Measurements from ENCODE around the gene SCTR. TPM values are rescaled to one million over a fixed set of nuclear protein-coding genes. Genes with fewer than 3 reads are reported as not detected.

Gene SCTR
- total RNA-seq, 1 experiment from 2014 or later, result not detected

DNA sequence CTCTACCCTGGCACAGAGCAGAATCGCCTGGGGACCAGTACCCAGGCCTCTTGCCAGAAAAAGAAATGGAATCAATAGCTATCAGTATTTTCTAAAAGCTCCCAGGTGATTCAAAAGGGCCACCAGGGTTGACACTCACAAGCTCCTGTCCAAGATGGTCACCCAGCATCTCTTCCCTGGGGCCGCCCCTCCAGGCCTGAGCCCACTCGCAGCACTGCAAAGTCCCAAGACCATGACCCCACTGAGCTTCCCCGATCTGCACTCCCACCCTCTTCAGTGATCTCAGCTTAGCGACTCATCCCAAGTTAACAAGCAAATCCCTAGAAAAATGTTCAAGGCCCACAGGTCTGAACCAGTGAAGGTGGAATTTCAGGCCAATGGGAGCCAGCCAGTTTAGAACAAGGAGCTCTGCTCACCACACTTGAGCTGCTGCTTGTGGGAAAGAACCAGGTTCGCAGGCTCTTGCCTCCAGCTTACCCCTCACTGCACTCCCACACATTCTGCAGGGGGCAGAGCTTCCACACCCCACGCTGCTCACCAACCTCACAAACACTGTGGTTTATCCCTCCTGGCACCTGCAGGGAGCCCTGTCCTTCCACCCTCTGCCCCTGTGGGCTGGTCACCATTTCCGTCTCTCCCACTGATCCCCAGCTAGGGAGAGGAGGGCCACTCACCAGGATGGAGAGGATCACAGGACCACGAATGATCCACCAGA lies 72.8 kb downstream of the SCTR start:
- intact Hi-C loops (cut with micrococcal nuclease), result no loop called here
- Mint-ChIP-seq H3K4me1 (ENCODE audit: insufficient read depth, unreplicated experiment) (no peaks in the 10 kb centered on the region), H3K36me3 (ENCODE audit: insufficient read depth, unreplicated experiment) (no peaks in the 10 kb centered on the region), H3K4me3 (ENCODE audit: unreplicated experiment) (no peak overlapping the region), H3K9me3 (ENCODE audit: unreplicated experiment) (no peaks in the 10 kb centered on the region), H3K27me3 (ENCODE audit: insufficient read depth, unreplicated experiment) (peaks cover 12% of the 10 kb centered on the region), H3K27ac (ENCODE audit: low read depth, unreplicated experiment) (no peak overlapping the region)
- DNase-seq (ENCODE audit: unreplicated experiment), result no peak
- ChIA-PET POLR2A (interaction anchor here (0.9 to 1.1 kb wide), 2 partner anchors 9 to 21 kb away, joined by 3 to 4 read pairs; no protein-coding TSS in a partner anchor), CTCF (interaction anchor here (0.6 to 1.5 kb wide), 5 partner anchors 15 to 1004 kb away, joined by 3 to 5 read pairs (median 3); no protein-coding TSS in a partner anchor)
- BruUV-seq (replicated peaks), result no TSS peak
- TF ChIP-seq, protein P1, sequence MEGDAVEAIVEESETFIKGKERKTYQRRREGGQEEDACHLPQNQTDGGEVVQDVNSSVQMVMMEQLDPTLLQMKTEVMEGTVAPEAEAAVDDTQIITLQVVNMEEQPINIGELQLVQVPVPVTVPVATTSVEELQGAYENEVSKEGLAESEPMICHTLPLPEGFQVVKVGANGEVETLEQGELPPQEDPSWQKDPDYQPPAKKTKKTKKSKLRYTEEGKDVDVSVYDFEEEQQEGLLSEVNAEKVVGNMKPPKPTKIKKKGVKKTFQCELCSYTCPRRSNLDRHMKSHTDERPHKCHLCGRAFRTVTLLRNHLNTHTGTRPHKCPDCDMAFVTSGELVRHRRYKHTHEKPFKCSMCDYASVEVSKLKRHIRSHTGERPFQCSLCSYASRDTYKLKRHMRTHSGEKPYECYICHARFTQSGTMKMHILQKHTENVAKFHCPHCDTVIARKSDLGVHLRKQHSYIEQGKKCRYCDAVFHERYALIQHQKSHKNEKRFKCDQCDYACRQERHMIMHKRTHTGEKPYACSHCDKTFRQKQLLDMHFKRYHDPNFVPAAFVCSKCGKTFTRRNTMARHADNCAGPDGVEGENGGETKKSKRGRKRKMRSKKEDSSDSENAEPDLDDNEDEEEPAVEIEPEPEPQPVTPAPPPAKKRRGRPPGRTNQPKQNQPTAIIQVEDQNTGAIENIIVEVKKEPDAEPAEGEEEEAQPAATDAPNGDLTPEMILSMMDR (IDR thresholded peaks at IDR 0.05; ENCODE audit: unreplicated experiment), result no peak

DNA sequence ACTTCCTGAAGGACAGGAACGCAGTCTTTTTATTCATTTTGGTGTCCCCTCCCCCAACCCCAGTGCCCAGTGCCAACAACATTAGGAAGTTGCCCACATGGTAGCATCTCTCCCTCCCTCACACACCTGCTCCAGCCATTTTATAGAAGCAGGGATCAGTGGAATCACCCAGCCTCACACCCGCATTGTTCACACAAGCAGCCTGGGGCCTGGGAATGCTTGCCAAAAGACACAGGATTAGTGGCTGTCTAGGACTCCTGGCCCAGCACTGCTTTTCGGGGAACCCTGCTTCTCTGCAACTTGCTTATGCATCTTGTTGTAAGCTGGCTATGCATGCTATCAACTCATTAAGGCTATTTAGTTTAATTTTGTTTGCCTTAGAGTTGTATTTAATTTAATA lies 74.8 kb downstream of the SCTR start:
- CTCF ChIA-PET, result interaction anchor here (0.6 kb wide), 1 partner anchor 17 kb away, joined by 3 read pairs; no protein-coding TSS in a partner anchor
- Mint-ChIP-seq H3K4me1 (ENCODE audit: insufficient read depth, unreplicated experiment) (no peaks in the 10 kb centered on the region), H3K27ac (ENCODE audit: low read depth, unreplicated experiment) (no peak overlapping the region), H3K4me3 (ENCODE audit: unreplicated experiment) (no peak overlapping the region), H3K9me3 (ENCODE audit: unreplicated experiment) (no peaks in the 10 kb centered on the region), H3K36me3 (ENCODE audit: insufficient read depth, unreplicated experiment) (no peaks in the 10 kb centered on the region), H3K27me3 (ENCODE audit: insufficient read depth, unreplicated experiment) (peaks cover 12% of the 10 kb centered on the region)
- intact Hi-C loops (cut with micrococcal nuclease), result no loop called here
- BruUV-seq (replicated peaks), result no TSS peak
- peak; percentile 30 for DNase-seq (ENCODE audit: unreplicated experiment)
- TF ChIP-seq, protein P1 (IDR thresholded peaks at IDR 0.05; ENCODE audit: unreplicated experiment), result no peak
- POLR2A ChIA-PET, result no interaction called here

DNA sequence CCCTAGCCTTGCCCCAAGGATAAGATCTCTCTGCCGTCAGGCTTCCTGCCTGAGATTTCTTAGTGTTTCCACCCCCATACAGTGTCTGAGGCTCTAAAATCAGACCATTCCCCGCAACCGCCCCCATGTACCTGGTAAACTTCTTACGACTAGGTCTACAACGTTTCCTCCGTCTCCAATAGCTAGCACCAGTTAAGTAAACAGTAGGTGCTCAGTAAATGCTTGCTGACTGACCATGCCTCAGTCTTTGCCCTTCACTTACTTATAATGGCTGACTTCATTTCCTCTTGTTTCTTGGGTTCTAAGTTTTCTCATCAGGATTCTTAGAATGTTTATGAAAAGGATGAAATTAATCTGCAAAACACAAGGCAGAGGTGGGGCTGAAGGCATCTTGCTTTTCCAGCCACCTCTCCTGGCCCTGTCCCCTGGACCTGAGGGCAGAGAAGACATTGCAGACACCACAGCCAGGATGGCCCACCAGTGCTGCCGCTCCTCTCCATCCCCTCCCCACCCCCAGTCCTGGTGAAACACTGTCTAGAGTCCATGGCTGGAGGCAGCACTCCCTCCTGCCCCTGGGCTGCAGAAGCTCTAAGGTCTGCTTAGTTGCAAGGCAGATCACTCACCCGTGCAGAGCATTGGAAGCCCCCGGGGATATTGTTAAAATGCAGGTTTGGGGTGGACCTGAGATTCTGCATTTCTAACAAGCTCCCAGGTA lies 75.7 kb downstream of the SCTR start:
- POLR2A ChIA-PET, result no interaction called here
- no peaks in the 10 kb centered on the region for H3K4me1 Mint-ChIP-seq (ENCODE audit: insufficient read depth, unreplicated experiment)
- TF ChIP-seq, protein P1 (IDR thresholded peaks at IDR 0.05; ENCODE audit: unreplicated experiment), result no peak
- H3K27me3 Mint-ChIP-seq (ENCODE audit: insufficient read depth, unreplicated experiment), result peaks cover 12% of the 10 kb centered on the region
- CTCF ChIA-PET, result interaction anchor here (0.6 to 1.0 kb wide), 2 partner anchors 16 to 28 kb away, joined by 3 read pairs; no protein-coding TSS in a partner anchor
- no peaks in the 10 kb centered on the region for H3K9me3 Mint-ChIP-seq (ENCODE audit: unreplicated experiment)
- DNase-seq (ENCODE audit: unreplicated experiment), result no peak
- H3K27ac Mint-ChIP-seq (ENCODE audit: low read depth, unreplicated experiment), result no peak overlapping the region
- BruUV-seq (replicated peaks), result no TSS peak
- intact Hi-C loops (cut with micrococcal nuclease), result no loop called here
- no peak overlapping the region for H3K4me3 Mint-ChIP-seq (ENCODE audit: unreplicated experiment)
- H3K36me3 Mint-ChIP-seq (ENCODE audit: insufficient read depth, unreplicated experiment), result no peaks in the 10 kb centered on the region

DNA sequence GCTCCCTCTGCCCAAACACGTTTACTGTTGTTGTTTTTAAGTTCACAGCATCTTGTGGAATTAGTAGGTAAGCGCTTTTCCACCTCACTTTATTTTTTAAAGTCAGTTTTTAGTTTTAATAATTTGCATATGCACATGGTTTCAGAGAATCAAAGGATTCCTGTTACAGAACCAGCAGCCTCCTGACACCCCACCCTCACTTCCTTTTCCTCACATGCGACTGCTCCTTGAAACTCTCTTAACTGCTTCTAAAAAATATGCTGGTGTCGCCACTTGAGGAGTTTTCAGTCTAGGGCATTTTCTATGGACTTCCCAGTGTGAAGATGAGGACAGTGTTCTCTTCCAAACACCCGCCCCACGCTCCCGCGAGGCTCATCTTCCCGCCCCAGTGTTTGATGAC lies 78.2 kb downstream of the SCTR start:
- ChIA-PET POLR2A (interaction anchor here (0.5 to 0.6 kb wide), 2 partner anchors 122 to 363 kb away, joined by 3 read pairs; no protein-coding TSS in a partner anchor), CTCF (interaction anchor here (1.6 kb wide), 1 partner anchor 31 kb away, joined by 3 read pairs; no protein-coding TSS in a partner anchor)
- no peaks in the 10 kb centered on the region for H3K36me3 Mint-ChIP-seq (ENCODE audit: insufficient read depth, unreplicated experiment)
- intact Hi-C loops (cut with micrococcal nuclease), result no loop called here
- H3K4me1 Mint-ChIP-seq (ENCODE audit: insufficient read depth, unreplicated experiment), result no peaks in the 10 kb centered on the region
- no peaks in the 10 kb centered on the region for H3K9me3 Mint-ChIP-seq (ENCODE audit: unreplicated experiment)
- H3K4me3 Mint-ChIP-seq (ENCODE audit: unreplicated experiment), result no peak overlapping the region
- H3K27me3 Mint-ChIP-seq (ENCODE audit: insufficient read depth, unreplicated experiment), result no peaks in the 10 kb centered on the region
- BruUV-seq (replicated peaks), result no TSS peak
- TF ChIP-seq, protein P1 (IDR thresholded peaks at IDR 0.05; ENCODE audit: unreplicated experiment), result no peak
- no peak for DNase-seq (ENCODE audit: unreplicated experiment)
- no peak overlapping the region for H3K27ac Mint-ChIP-seq (ENCODE audit: low read depth, unreplicated experiment)
